Muscle layer of colon (tissue), 2 donors: ENCODE data around the gene TTC34.

ENCODE experiments used
- H3K27ac ChIP-seq: one replicate; pipeline ENCODE4 v1.7.0; 2013; ENCODE audit warnings: low read depth, mild to moderate bottlenecking, low read length, moderate library complexity
- H3K27me3 ChIP-seq, 2 donors: one replicate each; pipeline ENCODE4 v1.7.0; 2013; ENCODE audit warnings: low read length in 2 of 2, mild to moderate bottlenecking in 2 of 2; ENCODE audit not compliant: insufficient read depth in 2 of 2, control insufficient read depth in 1 of 2
- H3K36me3 ChIP-seq: one replicate; pipeline ENCODE4 v1.7.0; 2013; ENCODE audit warnings: mild to moderate bottlenecking, low read length; ENCODE audit not compliant: insufficient read depth
- H3K4me1 ChIP-seq: one replicate; pipeline ENCODE4 v1.7.0; 2013; ENCODE audit warnings: mild to moderate bottlenecking, low read length; ENCODE audit not compliant: insufficient read depth
- H3K4me3 ChIP-seq, 2 donors: one replicate each; pipeline ENCODE4 v1.7.0; 2013; ENCODE audit warnings: low read length in 2 of 2, low read depth in 1 of 2, mild to moderate bottlenecking in 1 of 2, moderate library complexity in 1 of 2
- H3K9ac ChIP-seq: one replicate; pipeline ENCODE4 v1.7.0; 2013; ENCODE audit warnings: low read length
- H3K9me3 ChIP-seq: one replicate; pipeline ENCODE4 v1.7.0; 2013; ENCODE audit warnings: mild to moderate bottlenecking, low read length
- donor health status: abdominal sarcoma.
- donor health status: Adenocarcinoma of cecum.

The TTC34 gene

GRCh38 chr1:2639607-2640521 lies 161.6 kb downstream of the TTC34 start:
- Histone ChIP-seq H3K9ac (no peak overlapping the region), H3K9me3 (no peaks in the 10 kb centered on the region), H3K36me3 (no peaks in the 10 kb centered on the region), H3K27me3 (peaks cover 14 to 16% of the 10 kb centered on the region in 2 donors), H3K4me1 (peaks cover 8% of the 10 kb centered on the region), H3K4me3 (no peak overlapping the region), H3K27ac (no peak overlapping the region)

GRCh38 chr1:2639203-2639602 lies 162.3 kb downstream of the TTC34 start:
- no peaks in the 10 kb centered on the region for H3K9me3 ChIP-seq
- H3K4me3 ChIP-seq, result no peak overlapping the region
- H3K27me3 ChIP-seq, result peaks cover 14 to 19% of the 10 kb centered on the region in 2 donors
- H3K36me3 ChIP-seq, result no peaks in the 10 kb centered on the region
- no peak overlapping the region for H3K9ac ChIP-seq
- peaks cover 8% of the 10 kb centered on the region for H3K4me1 ChIP-seq
- H3K27ac ChIP-seq, result no peak overlapping the region

DNA sequence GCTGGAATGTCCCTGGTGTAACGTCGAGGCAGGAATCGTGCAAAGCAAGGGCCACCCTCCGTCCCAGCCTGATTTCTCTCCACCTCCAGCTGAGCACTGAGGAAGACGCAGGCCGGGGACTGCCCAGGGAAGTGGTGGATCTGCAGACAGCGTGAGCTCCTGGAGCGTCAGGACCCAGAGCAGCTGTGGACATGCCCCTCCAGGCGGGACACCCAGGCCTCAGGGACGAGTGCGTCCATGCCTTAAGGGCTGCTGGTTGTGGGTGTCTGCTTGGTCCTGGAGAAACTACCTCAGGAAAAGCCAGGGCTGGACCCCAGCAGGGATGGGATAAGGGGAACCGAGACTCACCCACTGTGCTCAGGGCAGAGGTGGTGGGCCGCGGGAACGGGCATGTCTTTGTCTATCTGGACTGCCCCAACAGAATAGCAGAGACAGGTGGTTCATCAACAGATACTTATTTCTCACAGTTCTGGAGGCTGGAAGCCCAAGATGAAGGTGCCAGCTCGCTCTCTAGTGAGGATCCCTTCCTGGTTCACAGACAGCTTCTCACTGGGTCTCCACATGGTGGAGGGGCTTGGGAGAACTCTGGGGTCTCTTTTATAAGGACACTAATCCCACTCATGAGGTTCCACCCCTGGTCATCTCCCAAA lies 162.9 kb downstream of the TTC34 start:
- peaks cover 8% of the 10 kb centered on the region for H3K4me1 ChIP-seq
- no peaks in the 10 kb centered on the region for H3K36me3 ChIP-seq
- no peak overlapping the region for H3K4me3 ChIP-seq
- H3K27me3 ChIP-seq, result peaks cover 14 to 25% of the 10 kb centered on the region in 2 donors
- H3K9ac ChIP-seq, result no peak overlapping the region
- H3K9me3 ChIP-seq, result no peaks in the 10 kb centered on the region
- no peak overlapping the region for H3K27ac ChIP-seq

- H3K4me1 ChIP-seq, result peaks cover 8% of the 10 kb centered on the region
- no peak overlapping the region for H3K9ac ChIP-seq
- H3K27me3 ChIP-seq, result peaks cover 16 to 35% of the 10 kb centered on the region in 2 donors
- no peak overlapping the region for H3K4me3 ChIP-seq
- no peaks in the 10 kb centered on the region for H3K9me3 ChIP-seq
- H3K36me3 ChIP-seq, result no peaks in the 10 kb centered on the region
- H3K27ac ChIP-seq, result no peak overlapping the region
Observed at GRCh38 chr1:2637442-2638145, 163.9 kb downstream of the TTC34 start.

- Histone ChIP-seq H3K4me1 (peaks cover 2% of the 10 kb centered on the region), H3K27me3 (peaks cover 18 to 43% of the 10 kb centered on the region in 2 donors), H3K9me3 (no peaks in the 10 kb centered on the region), H3K27ac (no peak overlapping the region), H3K9ac (no peak overlapping the region), H3K4me3 (no peak overlapping the region), H3K36me3 (no peaks in the 10 kb centered on the region)
Observed at GRCh38 chr1:2636733-2637132, 164.8 kb downstream of the TTC34 start.

- Histone ChIP-seq H3K27me3 (peaks cover 18 to 54% of the 10 kb centered on the region in 2 donors), H3K9me3 (no peaks in the 10 kb centered on the region), H3K27ac (no peak overlapping the region)
Observed at GRCh38 chr1:2635361-2636010, 166.0 kb downstream of the TTC34 start.

DNA sequence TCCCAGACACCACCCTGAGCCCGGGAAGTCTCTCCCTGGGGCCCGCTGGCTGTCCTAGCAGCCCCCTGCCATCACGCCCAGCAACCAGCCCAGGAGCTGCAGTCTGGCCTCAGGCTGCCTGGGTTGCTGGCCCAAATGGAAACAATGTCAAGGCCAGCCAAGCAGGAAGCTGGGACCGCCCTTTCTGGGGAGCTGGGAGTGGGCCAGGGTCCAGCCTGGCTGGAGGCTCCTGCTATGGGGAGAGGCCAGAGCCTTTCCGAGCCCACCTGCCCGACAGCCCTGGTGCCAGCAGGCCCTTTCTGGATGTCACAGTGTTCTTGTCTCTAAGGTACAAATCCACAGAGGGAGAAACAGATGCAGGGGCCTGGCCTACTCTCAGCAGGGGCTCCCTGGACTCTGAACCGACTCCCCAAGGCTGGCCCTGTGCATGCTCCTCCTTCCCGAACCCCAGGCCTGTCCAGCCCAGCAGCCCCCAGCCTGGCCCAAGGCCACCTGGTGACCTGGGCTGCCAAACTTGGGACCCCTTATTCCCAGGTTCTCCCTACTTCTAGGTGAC lies 167.5 kb downstream of the TTC34 start:
- H3K36me3 ChIP-seq, result no peaks in the 10 kb centered on the region

More at GRCh38 chr1:2635361-2636010, 166.0 kb downstream of the TTC34 start:
- no peaks in the 10 kb centered on the region for H3K36me3 ChIP-seq
- H3K4me3 ChIP-seq, result no peak overlapping the region
- H3K9ac ChIP-seq, result no peak overlapping the region
- H3K4me1 ChIP-seq, result no peaks in the 10 kb centered on the region

GRCh38 chr1:2633366-2633935 lies 168.0 kb downstream of the TTC34 start:
- no peaks in the 10 kb centered on the region for H3K36me3 ChIP-seq
- no peak overlapping the region for H3K4me3 ChIP-seq
- H3K27me3 ChIP-seq, result peaks cover 25 to 74% of the 10 kb centered on the region in 2 donors
- no peak overlapping the region for H3K27ac ChIP-seq
- H3K9ac ChIP-seq, result no peak overlapping the region
- no peaks in the 10 kb centered on the region for H3K4me1 ChIP-seq
- no peaks in the 10 kb centered on the region for H3K9me3 ChIP-seq

More for the DNA sequence above, 167.5 kb downstream of the TTC34 start:
- H3K4me3 ChIP-seq, result no peak overlapping the region
- peaks cover 25 to 68% of the 10 kb centered on the region in 2 donors for H3K27me3 ChIP-seq
- H3K4me1 ChIP-seq, result no peaks in the 10 kb centered on the region
- H3K9ac ChIP-seq, result no peak overlapping the region
- no peaks in the 10 kb centered on the region for H3K9me3 ChIP-seq
- H3K27ac ChIP-seq, result no peak overlapping the region

DNA sequence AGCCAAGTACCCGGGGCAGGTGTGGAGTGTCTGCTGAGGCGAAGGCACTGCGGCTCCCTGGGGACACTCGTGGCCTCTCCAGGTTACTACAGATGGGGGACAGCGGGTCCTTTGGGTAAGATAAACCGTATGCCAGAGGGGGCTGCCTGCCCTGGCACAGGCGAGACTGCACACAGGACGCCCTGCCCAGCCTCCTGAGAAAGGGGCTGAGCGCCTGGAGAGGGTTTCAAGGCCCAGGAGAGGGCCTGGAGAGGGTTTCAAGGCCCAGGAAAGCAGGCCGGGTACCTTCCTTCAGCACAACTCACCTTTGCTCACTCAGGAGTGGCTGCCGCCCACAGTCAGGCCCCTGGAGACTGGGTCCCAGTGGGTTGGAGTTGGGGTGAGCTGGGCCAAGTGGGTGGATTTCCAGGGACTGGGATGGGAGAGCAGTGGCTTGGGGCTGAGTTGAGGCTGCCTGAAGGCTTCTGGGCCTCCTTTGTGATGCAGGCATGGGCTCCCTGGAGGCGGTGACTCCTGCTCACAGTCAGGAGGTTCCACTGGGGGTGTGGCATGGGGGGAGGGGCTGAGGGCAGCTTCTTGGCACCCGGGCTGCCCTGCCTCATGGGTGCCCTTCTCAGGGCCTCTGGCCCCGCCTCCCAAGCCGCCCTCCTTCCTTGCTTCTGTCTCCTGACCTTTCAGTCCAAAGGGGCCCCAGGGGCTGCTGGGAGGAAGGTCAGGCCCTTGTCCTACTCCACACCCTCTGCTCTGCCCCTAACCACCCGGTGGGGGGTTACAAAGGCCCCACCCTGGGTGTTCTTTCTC lies 168.7 kb downstream of the TTC34 start, which contains the start of gene MMEL1:
Gene MMEL1 (minus strand): TSS at position 456 of the 801 bp plus-strand sequence. CDS start 3,532 bp downstream, outside the sequence.
- Histone ChIP-seq H3K9me3 (no peaks in the 10 kb centered on the region), H3K36me3 (no peaks in the 10 kb centered on the region), H3K9ac (no peak within 1 kb of the TSS), H3K4me3 (no peak within 1 kb of the TSS), H3K27me3 (peaks cover 25 to 81% of the 10 kb centered on the region in 2 donors), H3K27ac (no peak within 1 kb of the TSS), H3K4me1 (no peaks in the 10 kb centered on the region)

DNA sequence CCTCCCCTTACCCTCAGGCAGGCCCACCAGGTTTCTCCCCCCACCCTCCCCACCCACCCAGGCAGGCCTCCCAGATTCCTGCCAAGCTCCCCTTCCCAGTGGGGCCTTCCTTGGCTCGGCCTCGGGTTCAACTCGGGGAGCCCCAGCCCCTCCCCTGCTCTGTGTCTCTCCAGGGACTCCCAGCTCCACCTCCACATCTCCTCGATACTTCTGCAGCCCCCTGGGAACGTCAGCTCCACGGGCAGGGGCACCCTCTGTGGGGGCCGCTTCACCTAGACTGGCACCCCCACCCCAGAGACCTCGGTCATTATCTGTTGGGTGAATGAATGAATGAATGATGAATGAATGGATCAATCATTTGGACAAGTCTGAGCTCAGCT lies 169.5 kb downstream of the TTC34 start:
- H3K36me3 ChIP-seq, result no peaks in the 10 kb centered on the region
- no peak overlapping the region for H3K27ac ChIP-seq
- H3K9me3 ChIP-seq, result no peaks in the 10 kb centered on the region
- no peak overlapping the region for H3K4me3 ChIP-seq
- peaks cover 23 to 88% of the 10 kb centered on the region in 2 donors for H3K27me3 ChIP-seq
- H3K4me1 ChIP-seq, result no peaks in the 10 kb centered on the region
- H3K9ac ChIP-seq, result no peak overlapping the region
